ENCODE data around the gene MIS18A. TPM values are rescaled to one million over a fixed set of nuclear protein-coding genes. Genes with fewer than 3 reads are reported as not detected.

MIS18A gene
- total RNA-seq, 1 experiment from 2014 or later = 27.5 TPM

GRCh38 chr21:32253215-32253641, 25.6 kb downstream of the MIS18A start:
- Mint-ChIP-seq H3K27me3 (ENCODE audit: insufficient read depth, unreplicated experiment) (peaks cover 24% of the 10 kb centered on the region), H3K27ac (ENCODE audit: unreplicated experiment) (no peak overlapping the region), H3K4me1 (ENCODE audit: low read depth, unreplicated experiment) (no peaks in the 10 kb centered on the region), H3K36me3 (ENCODE audit: insufficient read depth, unreplicated experiment) (peaks cover 5% of the 10 kb centered on the region), H3K4me3 (ENCODE audit: unreplicated experiment) (no peak overlapping the region), H3K9me3 (ENCODE audit: unreplicated experiment) (no peaks in the 10 kb centered on the region)
- Histone ChIP-seq H3K9me3 (no peaks in the 10 kb centered on the region), H3K4me3 (ENCODE audit: low read depth, low read length) (no peak overlapping the region), H3K4me1 (no peaks in the 10 kb centered on the region), H3K36me3 (ENCODE audit: control insufficient read depth, insufficient read depth, low read length) (no peaks in the 10 kb centered on the region), H3K27me3 (replicated peaks; ENCODE audit: control insufficient read depth, insufficient read depth, low read length) (no peaks in the 10 kb centered on the region)
- no peak for DNase-seq
- CTCF ChIA-PET = no interaction called here
- no peak for TF ChIP-seq CTCF (IDR thresholded peaks at IDR 0.05; ENCODE audit: insufficient read depth in 1 of 2, low read depth in 1 of 2, low read length in 1 of 2, severe bottlenecking in 1 of 2, unreplicated experiment in 1 of 2)
- POLR2A ChIA-PET = no interaction called here
- no TSS peak for BruUV-seq (replicated peaks)
- intact Hi-C loops (cut with micrococcal nuclease; ENCODE audit: unreplicated experiment) = loop anchor here (10.0 kb wide), 1 partner anchor 258 kb away; no protein-coding TSS in a partner anchor

- no peaks in the 10 kb centered on the region for H3K9me3 ChIP-seq
- H3K27me3 ChIP-seq (replicated peaks; ENCODE audit: control insufficient read depth, insufficient read depth, low read length) = no peaks in the 10 kb centered on the region
- CTCF ChIA-PET = no interaction called here
- H3K4me1 ChIP-seq = no peaks in the 10 kb centered on the region
- no peak overlapping the region for H3K27ac Mint-ChIP-seq (ENCODE audit: unreplicated experiment)
- H3K4me3 Mint-ChIP-seq (ENCODE audit: unreplicated experiment) = no peak overlapping the region
- DNase-seq = no peak
- TF ChIP-seq CTCF (IDR thresholded peaks at IDR 0.05; ENCODE audit: insufficient read depth in 1 of 2, low read depth in 1 of 2, low read length in 1 of 2, severe bottlenecking in 1 of 2, unreplicated experiment in 1 of 2) = no peak
- BruUV-seq (replicated peaks) = no TSS peak
- POLR2A ChIA-PET = no interaction called here
- peaks cover 5% of the 10 kb centered on the region for H3K36me3 Mint-ChIP-seq (ENCODE audit: insufficient read depth, unreplicated experiment)
- intact Hi-C loops (cut with micrococcal nuclease; ENCODE audit: unreplicated experiment) = loop anchor here (10.0 kb wide), 1 partner anchor 257 kb away; no protein-coding TSS in a partner anchor
- H3K27me3 Mint-ChIP-seq (ENCODE audit: insufficient read depth, unreplicated experiment) = peaks cover 26% of the 10 kb centered on the region
- no peak overlapping the region for H3K4me3 ChIP-seq (ENCODE audit: low read depth, low read length)
- no peaks in the 10 kb centered on the region for H3K36me3 ChIP-seq (ENCODE audit: control insufficient read depth, insufficient read depth, low read length)
- no peaks in the 10 kb centered on the region for H3K4me1 Mint-ChIP-seq (ENCODE audit: low read depth, unreplicated experiment)
- no peaks in the 10 kb centered on the region for H3K9me3 Mint-ChIP-seq (ENCODE audit: unreplicated experiment)
Observed at GRCh38 chr21:32252136-32252535, 26.7 kb downstream of the MIS18A start.

GRCh38 chr21:32249511-32250280, 29.2 kb downstream of the MIS18A start:
- no peaks in the 10 kb centered on the region for H3K9me3 Mint-ChIP-seq (ENCODE audit: unreplicated experiment)
- Histone ChIP-seq H3K4me3 (ENCODE audit: low read depth, low read length) (no peak overlapping the region), H3K4me1 (no peaks in the 10 kb centered on the region), H3K9me3 (no peaks in the 10 kb centered on the region), H3K36me3 (ENCODE audit: control insufficient read depth, insufficient read depth, low read length) (no peaks in the 10 kb centered on the region), H3K27me3 (replicated peaks; ENCODE audit: control insufficient read depth, insufficient read depth, low read length) (no peaks in the 10 kb centered on the region)
- peaks cover 26% of the 10 kb centered on the region for H3K27me3 Mint-ChIP-seq (ENCODE audit: insufficient read depth, unreplicated experiment)
- no TSS peak for BruUV-seq (replicated peaks)
- no peaks in the 10 kb centered on the region for H3K36me3 Mint-ChIP-seq (ENCODE audit: insufficient read depth, unreplicated experiment)
- no peak overlapping the region for H3K4me3 Mint-ChIP-seq (ENCODE audit: unreplicated experiment)
- no peak for TF ChIP-seq CTCF (IDR thresholded peaks at IDR 0.05; ENCODE audit: insufficient read depth in 1 of 2, low read depth in 1 of 2, low read length in 1 of 2, severe bottlenecking in 1 of 2, unreplicated experiment in 1 of 2)
- ChIA-PET POLR2A (no interaction called here), CTCF (no interaction called here)
- no peak for DNase-seq
- no peaks in the 10 kb centered on the region for H3K4me1 Mint-ChIP-seq (ENCODE audit: low read depth, unreplicated experiment)
- H3K27ac Mint-ChIP-seq (ENCODE audit: unreplicated experiment) = no peak overlapping the region
- intact Hi-C loops (cut with micrococcal nuclease; ENCODE audit: unreplicated experiment) = loop anchor here (10.0 kb wide), 1 partner anchor 255 kb away; no protein-coding TSS in a partner anchor

All from Caco-2 (cell line).